ENCODE measurements around the gene GTF3C1.

GTF3C1 gene

GRCh38 chr16:27431773-27432532 is 117.8 kb downstream of the GTF3C1 start:
- H3K4me2 ChIP-seq (ENCODE audit: low read length) = no peak overlapping the region

GRCh38 chr16:27430923-27431484 is 118.7 kb downstream of the GTF3C1 start:
- Histone ChIP-seq H3K4me2 (ENCODE audit: low read length) (peak overlapping the region; percentile 91), H4K20me1 (ENCODE audit: insufficient read depth, low read length) (peaks cover 78% of the 10 kb centered on the region), H3K27me3 (ENCODE audit: low read depth, low read length) (no peaks in the 10 kb centered on the region), H3K27ac (ENCODE audit: low read length) (peak overlapping the region; percentile 99), H3K9me3 (ENCODE audit: insufficient read depth, low read length) (no peaks in the 10 kb centered on the region), H3K79me2 (ENCODE audit: low read length) (peaks cover 99% of the 10 kb centered on the region), H3K4me1 (ENCODE audit: low read length) (peaks cover 66% of the 10 kb centered on the region), H3K9ac (ENCODE audit: low read length) (peak overlapping the region; percentile 46), H3K4me3 (ENCODE audit: low read length) (no peak overlapping the region), H2AFZ (ENCODE audit: low read depth, low read length) (no peak overlapping the region), H3K36me3 (replicated peaks; ENCODE audit: low read depth, low read length) (peaks cover 78% of the 10 kb centered on the region)
- TF ChIP-seq CTCF (IDR thresholded peaks at IDR 0.05; ENCODE audit: low read depth, low read length) = no peak
- no peak for TF ChIP-seq EZH2phosphoT487 (IDR thresholded peaks at IDR 0.05; ENCODE audit: low read depth)

More at GRCh38 chr16:27431773-27432532, 117.8 kb downstream of the GTF3C1 start:
- H3K27ac ChIP-seq (ENCODE audit: low read length) = peak overlapping the region; percentile 99
- peak overlapping the region; percentile 4; the same call in 1 of the 2 replicates for H3K9ac ChIP-seq (ENCODE audit: low read length)
- H3K4me1 ChIP-seq (ENCODE audit: low read length) = peaks cover 56% of the 10 kb centered on the region
- peaks cover 80% of the 10 kb centered on the region for H3K36me3 ChIP-seq (replicated peaks; ENCODE audit: low read depth, low read length)
- no peaks in the 10 kb centered on the region for H3K9me3 ChIP-seq (ENCODE audit: insufficient read depth, low read length)
- peaks cover 99% of the 10 kb centered on the region for H3K79me2 ChIP-seq (ENCODE audit: low read length)
- peaks cover 80% of the 10 kb centered on the region for H4K20me1 ChIP-seq (ENCODE audit: insufficient read depth, low read length)
- H2AFZ ChIP-seq (ENCODE audit: low read depth, low read length) = no peak overlapping the region
- H3K27me3 ChIP-seq (ENCODE audit: low read depth, low read length) = no peaks in the 10 kb centered on the region
- TF ChIP-seq CTCF (IDR thresholded peaks at IDR 0.05; ENCODE audit: low read depth, low read length) (no peak), EZH2phosphoT487 (IDR thresholded peaks at IDR 0.05; ENCODE audit: low read depth) (no peak)
- no peak overlapping the region for H3K4me3 ChIP-seq (ENCODE audit: low read length)

- Histone ChIP-seq H3K27ac (ENCODE audit: low read length) (peak overlapping the region; percentile 99), H3K9ac (ENCODE audit: low read length) (peak overlapping the region; percentile 46), H3K79me2 (ENCODE audit: low read length) (peaks cover 99% of the 10 kb centered on the region), H3K4me2 (ENCODE audit: low read length) (peak overlapping the region; percentile 91), H3K4me3 (ENCODE audit: low read length) (0 out of 2 replicates have a peak overlapping the region, but pooled peaks have one; percentile 1), H3K9me3 (ENCODE audit: insufficient read depth, low read length) (no peaks in the 10 kb centered on the region), H3K36me3 (replicated peaks; ENCODE audit: low read depth, low read length) (peaks cover 76% of the 10 kb centered on the region), H3K27me3 (ENCODE audit: low read depth, low read length) (no peaks in the 10 kb centered on the region), H2AFZ (ENCODE audit: low read depth, low read length) (no peak overlapping the region), H4K20me1 (ENCODE audit: insufficient read depth, low read length) (peaks cover 79% of the 10 kb centered on the region), H3K4me1 (ENCODE audit: low read length) (peaks cover 71% of the 10 kb centered on the region)
- TF ChIP-seq CTCF (IDR thresholded peaks at IDR 0.05; ENCODE audit: low read depth, low read length) = no peak
- TF ChIP-seq EZH2phosphoT487 (IDR thresholded peaks at IDR 0.05; ENCODE audit: low read depth) = no peak
Measured at GRCh38 chr16:27430512-27430911, 119.2 kb downstream of the GTF3C1 start.

- peaks cover 76% of the 10 kb centered on the region for H3K4me1 ChIP-seq (ENCODE audit: low read length)
- H3K9me3 ChIP-seq (ENCODE audit: insufficient read depth, low read length) = no peaks in the 10 kb centered on the region
- H3K27ac ChIP-seq (ENCODE audit: low read length) = peak overlapping the region; percentile 99
- peak overlapping the region; percentile 1; the same call in 1 of the 2 replicates for H3K4me3 ChIP-seq (ENCODE audit: low read length)
- no peak overlapping the region for H2AFZ ChIP-seq (ENCODE audit: low read depth, low read length)
- peaks cover 81% of the 10 kb centered on the region for H4K20me1 ChIP-seq (ENCODE audit: insufficient read depth, low read length)
- peaks cover 100% of the 10 kb centered on the region for H3K79me2 ChIP-seq (ENCODE audit: low read length)
- H3K4me2 ChIP-seq (ENCODE audit: low read length) = peak overlapping the region; percentile 91
- H3K36me3 ChIP-seq (replicated peaks; ENCODE audit: low read depth, low read length) = peaks cover 78% of the 10 kb centered on the region
- peak overlapping the region; percentile 46 for H3K9ac ChIP-seq (ENCODE audit: low read length)
- no peak for TF ChIP-seq CTCF (IDR thresholded peaks at IDR 0.05; ENCODE audit: low read depth, low read length)
- TF ChIP-seq EZH2phosphoT487 (IDR thresholded peaks at IDR 0.05; ENCODE audit: low read depth) = no peak
- no peaks in the 10 kb centered on the region for H3K27me3 ChIP-seq (ENCODE audit: low read depth, low read length)
Measured at GRCh38 chr16:27429981-27430441, 119.7 kb downstream of the GTF3C1 start.

Measured in OCI-LY3 (cell line).